ENCODE results near the gene CPA3.

DNA sequence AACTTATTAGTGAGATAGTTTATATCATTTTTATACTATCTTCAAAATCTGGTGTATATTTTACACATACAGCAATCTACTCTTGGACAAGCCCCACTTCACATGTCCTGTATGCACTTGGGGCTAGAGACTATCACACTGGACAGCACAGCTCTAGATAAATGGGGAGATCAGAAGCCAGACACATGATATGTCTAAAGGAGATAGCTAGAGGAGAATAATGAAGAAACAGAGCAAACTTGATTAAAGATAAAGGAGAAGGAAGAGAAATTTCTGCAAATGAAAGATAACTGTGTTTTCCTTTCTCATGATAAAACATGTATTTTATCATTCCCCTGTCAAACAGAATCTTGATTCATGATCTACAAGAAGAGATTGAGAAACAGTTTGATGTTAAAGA, 13.0 kb downstream of the CPA3 start:
- TF ChIP-seq, protein P1, sequence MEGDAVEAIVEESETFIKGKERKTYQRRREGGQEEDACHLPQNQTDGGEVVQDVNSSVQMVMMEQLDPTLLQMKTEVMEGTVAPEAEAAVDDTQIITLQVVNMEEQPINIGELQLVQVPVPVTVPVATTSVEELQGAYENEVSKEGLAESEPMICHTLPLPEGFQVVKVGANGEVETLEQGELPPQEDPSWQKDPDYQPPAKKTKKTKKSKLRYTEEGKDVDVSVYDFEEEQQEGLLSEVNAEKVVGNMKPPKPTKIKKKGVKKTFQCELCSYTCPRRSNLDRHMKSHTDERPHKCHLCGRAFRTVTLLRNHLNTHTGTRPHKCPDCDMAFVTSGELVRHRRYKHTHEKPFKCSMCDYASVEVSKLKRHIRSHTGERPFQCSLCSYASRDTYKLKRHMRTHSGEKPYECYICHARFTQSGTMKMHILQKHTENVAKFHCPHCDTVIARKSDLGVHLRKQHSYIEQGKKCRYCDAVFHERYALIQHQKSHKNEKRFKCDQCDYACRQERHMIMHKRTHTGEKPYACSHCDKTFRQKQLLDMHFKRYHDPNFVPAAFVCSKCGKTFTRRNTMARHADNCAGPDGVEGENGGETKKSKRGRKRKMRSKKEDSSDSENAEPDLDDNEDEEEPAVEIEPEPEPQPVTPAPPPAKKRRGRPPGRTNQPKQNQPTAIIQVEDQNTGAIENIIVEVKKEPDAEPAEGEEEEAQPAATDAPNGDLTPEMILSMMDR (IDR thresholded peaks at IDR 0.05 in 8 of 11, conservative IDR thresholded peaks at IDR 0.05 in 3 of 11) = no peak
- TF ChIP-seq POLR2A (IDR thresholded peaks at IDR 0.05) (no peak), POLR2AphosphoS5 (IDR thresholded peaks at IDR 0.05) (no peak)
